GM18870 (cell line): ENCODE data around the gene ENHO.

Experiments
- ATAC-seq: cut with Tn5 transposase; IDR thresholded peaks from one replicate; pipeline ENCODE4 v1.9.1; 2021; ENCODE audit warnings: moderate library complexity; ENCODE audit not compliant: unreplicated experiment

Gene ENHO

GRCh38 chr9:34522971-34523797 is at the start of gene ENHO:
Gene ENHO (minus strand): TSS chr9:34522990. CDS start chr9:34521695, 1,295 bp downstream.
- ATAC-seq, result no peak

GRCh38 chr9:34572092-34572491 is 49.3 kb upstream of the ENHO start:
- no peak for ATAC-seq

GRCh38 chr9:34571481-34571810 is 48.7 kb upstream of the ENHO start:
- ATAC-seq, result no peak

DNA sequence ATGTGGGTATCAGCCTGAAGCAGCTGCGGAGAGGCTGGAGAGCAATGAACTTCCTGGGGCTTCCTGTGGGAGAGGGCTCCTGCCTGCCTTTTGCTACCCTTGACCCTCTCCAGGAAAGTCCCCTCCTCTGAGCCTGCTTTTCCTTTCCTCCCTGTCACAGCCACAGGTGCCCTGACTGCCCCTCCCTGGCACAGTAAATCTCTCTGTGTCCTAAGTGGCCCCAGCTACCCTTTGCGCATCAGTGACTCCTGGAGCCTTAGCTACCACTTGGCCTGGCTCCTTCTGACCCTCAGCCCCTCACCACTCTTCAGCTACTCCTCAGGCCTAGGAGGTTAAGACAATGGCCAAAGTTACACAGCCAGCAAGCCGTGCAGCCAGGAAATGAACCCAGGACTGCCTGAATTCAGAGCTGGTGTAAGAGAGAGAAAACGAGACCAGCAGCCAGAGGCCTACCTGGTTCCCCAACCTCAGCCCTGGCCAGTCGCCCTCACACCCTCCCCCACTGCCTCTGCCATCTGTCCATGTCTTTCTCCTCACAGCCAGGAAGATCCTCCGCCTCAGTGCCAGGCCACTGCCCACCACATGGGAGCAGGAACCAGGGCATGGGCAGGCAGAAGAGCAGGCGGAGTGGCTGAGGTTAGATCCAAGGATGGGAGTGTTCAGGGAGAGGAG is 48.2 kb upstream of the ENHO start:
- no peak for ATAC-seq

DNA sequence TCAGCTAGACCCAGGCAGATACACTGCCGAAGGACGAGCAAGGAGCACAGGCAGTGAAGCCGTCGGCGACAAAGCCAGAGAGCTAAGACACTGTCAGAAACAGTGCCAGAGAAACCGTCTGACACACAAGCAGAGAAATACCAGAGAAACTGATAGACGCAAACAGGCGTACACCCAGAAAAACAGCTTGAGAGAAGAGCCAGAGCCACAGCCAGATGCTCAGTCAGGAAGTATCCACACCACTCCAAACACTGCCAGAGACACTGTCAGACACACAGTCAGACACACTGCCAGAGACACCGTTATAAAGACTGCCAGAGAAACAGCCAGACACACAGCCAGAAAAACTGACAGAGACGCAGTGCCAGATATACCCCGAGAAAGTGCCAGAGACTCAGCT is 47.6 kb upstream of the ENHO start:
- no peak for ATAC-seq

DNA sequence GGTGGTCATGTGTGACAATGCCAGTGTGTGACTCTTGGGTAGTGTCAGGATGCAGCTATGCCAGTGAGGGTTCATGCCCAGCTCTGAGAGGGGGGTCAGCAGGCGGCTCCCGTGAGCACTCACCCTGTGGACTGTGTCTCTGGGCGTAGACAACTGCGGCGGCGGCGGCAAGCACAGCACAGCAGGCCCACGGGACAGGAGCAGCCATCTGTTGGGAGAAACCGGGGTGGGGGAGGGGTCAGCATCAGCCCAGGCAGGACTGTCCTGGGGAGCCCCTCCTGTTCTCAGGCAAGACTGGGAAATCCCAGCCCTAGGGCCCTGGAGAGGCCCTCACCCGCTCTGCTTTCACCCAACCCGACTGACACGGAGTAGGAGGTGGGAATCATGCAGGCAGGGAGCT is 46.0 kb upstream of the ENHO start:
- no peak for ATAC-seq

DNA sequence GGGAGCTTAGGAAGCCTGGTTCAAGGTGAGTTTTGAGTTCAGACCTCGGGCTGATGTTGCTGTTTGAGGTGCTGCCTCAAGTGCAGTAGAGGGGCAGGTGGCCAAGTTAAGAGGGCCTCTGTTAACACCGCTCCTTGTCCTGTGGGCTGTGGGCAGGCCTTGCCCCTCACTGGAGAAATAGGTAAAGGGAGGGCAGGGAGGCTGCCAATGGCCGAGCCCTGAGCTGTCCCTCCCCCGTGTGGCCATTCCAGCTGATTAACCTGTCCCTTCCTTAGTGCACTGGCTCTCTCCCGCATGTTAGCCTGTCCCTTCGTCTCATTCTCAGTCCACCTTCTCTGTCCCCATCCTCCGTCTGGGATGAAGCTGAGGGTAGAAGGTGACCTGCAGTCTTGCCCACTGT is 45.3 kb upstream of the ENHO start:
- no peak for ATAC-seq

DNA sequence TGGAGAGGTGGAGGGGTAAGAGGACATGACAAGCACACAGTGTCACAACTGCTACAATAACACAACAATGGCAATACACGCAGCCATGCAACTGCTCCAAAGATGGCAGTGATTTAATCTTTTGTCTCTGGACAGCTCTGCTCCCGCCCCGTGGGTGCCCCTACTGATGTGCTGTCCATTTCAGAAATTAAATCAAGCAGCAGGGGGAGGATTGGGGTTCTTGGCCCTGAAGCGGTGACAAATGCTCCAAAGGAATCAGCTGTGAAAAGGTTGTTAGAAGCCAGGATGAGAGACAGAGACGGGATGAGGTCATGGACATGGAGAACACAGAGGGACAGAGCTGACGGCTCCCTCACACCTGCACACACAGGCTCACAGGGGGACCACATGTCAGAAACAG is 44.2 kb upstream of the ENHO start:
- no peak for ATAC-seq

- no peak for ATAC-seq
These were observed 43.5 kb upstream of the ENHO start for GRCh38 chr9:34566322-34566721.

GRCh38 chr9:34565856-34566255 is 43.1 kb upstream of the ENHO start:
- no peak for ATAC-seq

DNA sequence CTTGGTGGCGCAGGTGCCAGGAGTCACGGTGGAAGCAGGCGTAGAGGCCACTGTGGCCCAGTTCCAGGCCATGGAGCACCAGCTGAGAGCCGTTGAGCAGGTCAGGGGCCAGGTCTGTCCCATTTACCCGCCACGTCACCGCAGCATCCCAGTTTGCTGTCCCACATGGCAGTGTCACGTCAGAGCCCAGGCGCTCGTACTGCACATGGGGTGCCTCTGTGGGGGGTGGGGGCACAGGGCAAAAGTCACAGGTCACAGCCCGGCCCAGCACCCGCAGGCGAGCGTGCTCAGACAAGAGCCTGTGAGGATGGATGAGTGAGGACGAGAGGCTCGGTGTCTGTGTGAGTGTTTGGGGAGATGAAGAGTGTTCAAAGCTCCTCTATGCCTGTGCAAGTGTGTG is 41.8 kb upstream of the ENHO start:
- ATAC-seq, result no peak

DNA sequence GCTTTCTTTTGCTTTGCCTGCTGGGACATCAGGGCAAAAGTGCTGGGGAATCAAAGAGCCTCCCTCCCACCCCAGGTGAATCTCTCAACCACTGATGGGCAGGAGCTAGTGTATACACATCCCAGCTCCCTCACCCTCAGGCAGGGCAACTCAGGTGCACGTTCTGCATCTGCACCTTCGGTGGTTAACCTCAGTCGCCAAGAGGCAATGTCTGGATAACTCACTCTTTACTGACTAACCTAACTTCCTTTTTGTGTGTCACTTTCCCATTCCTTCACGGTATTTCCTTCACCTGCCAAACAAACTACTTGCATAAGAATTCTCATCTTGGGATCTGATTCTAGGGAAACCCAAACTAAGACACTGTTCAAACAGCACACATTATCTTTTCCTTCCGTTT is 40.5 kb upstream of the ENHO start:
- no peak for ATAC-seq

GRCh38 chr9:34562135-34562745 is 39.5 kb upstream of the ENHO start:
- no peak for ATAC-seq

GRCh38 chr9:34560599-34561214 is 37.9 kb upstream of the ENHO start:
- no peak for ATAC-seq

GRCh38 chr9:34559624-34560455 is 37.0 kb upstream of the ENHO start:
- ATAC-seq, result no peak

DNA sequence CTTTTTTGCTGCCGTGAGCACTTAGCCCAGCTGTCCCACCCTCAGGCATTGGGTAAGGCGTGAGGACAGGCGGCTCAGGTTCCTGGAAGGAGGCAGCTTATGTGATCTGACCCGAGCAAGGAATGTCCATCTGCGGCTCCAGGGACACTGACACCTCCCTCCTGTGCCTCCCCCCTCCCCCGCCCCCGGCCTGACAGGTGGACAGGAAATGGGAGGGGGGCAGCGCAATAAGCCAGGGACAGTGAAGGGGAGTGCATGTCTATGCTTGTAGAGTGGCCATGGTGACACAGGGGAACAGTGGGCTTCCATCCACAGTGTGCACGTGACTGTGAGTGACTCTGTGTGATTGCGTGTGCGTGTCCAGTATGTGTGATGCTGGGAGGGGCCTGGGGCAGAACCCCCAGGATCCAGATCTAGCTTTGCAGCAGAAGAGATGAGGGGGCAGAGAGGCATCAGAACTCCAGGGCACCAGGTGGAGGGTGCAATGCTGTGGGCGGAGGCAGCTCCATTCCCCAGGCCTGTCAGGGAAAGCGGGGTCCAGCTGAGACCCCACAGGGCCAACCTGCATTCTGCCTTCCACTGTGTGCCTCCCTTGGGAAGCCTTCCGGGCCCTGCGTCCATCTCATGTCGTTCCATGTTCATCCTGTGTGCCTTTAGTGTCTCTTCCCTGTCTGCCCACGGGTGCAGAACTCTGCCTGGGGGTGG is 36.3 kb upstream of the ENHO start:
- ATAC-seq, result no peak

GRCh38 chr9:34558364-34558763 is 35.6 kb upstream of the ENHO start:
- no peak for ATAC-seq

DNA sequence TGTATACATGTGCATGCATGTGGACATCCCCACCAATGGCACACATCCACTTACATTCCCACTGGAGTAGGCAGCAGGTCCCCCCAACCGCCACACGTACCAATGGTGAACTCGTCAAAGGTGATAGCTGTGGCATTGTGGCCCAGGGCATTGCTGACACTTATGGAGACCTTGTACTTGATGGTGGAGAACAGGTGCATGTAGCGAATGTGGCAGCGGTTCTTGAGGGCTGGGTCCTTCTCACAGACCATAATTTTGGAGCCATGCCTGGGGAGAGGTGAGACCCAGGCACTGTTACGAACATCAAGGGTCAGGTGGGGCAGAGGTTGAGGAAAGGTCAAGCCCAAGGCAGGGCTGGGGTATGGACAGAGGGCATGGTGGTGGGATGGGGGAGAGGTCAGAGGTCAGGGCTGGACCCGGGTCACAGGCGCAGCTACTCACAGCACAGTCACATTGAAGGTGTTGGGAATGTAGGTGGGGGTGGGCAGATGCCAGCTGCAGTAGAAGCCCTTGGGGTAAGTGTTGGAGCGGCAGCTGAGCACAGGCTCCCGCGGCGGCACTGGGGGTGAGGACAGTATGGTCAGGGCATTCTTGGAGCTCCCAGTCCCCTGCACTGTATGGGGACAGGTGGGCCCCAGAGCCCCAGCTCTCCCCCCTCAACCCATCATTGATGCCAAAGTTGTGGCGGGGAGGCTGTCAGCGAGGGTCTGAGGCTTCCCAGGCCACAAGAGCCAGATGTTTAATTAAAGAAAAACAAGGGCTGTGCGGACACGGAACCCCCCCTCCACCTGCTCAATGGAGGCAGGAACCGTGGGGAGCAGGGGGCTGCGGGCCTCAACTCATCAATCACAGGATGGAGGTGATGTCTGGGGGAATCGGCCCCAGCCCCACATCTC is 34.9 kb upstream of the ENHO start:
- no peak for ATAC-seq

DNA sequence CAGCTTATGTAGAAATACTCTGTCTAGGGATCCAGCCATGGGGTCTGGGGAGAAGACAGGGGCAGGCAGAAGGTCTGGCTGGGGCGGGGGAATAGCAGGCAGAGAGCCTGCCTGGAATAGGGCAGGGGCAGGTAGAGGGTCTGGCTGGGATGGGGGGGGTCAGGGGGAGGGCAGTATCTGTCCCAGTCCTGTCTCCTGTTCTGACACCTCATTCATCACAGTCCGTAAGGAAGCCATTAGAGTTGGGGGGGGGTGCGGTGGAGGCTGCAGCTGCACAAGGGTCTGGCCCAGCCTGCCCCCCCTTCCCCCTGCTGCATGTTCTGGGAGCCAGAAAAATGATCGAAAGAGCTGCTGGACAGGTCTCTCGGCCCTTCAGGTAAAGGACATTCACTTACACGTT is 34.2 kb upstream of the ENHO start:
- ATAC-seq, result no peak
